RWPE1 (cell line): ENCODE data around the gene DRAXIN.

Source experiments
- CTCF ChIA-PET: fragments of 350-600 bp; sonication (Branson Sonifier 250); formaldehyde crosslinking; extraction: SDS; loops from one replicate; lab custom pipeline; 2021; lab: Yijun Ruan, JAX
- POLR2A ChIA-PET: fragments of 400-600 bp; formaldehyde crosslinking; extraction: SDS; loops from one replicate; lab custom pipeline; 2020; ENCODE audit warnings: antibody characterized with exemption; ENCODE audit not compliant: low non-redundant PET; lab: Yijun Ruan, JAX
- DNase-seq: peaks from one replicate; pipeline ENCODE4 v3.0.0; 2012; ENCODE audit warnings: low spot score
- H3K27ac ChIP-seq: fragments of 450-650 bp; 2 replicates; pipeline ENCODE4 v1.5.1; 2017
- CTCF ChIP-seq: fragments of 450-650 bp; conservative IDR thresholded peaks from 2 replicates; pipeline ENCODE4 v1.5.1; 2017; ENCODE audit warnings: low read depth, mild to moderate bottlenecking

The DRAXIN gene

GRCh38 chr1:11653861-11654136, 37.7 kb upstream of the DRAXIN start:
- no peak for TF ChIP-seq CTCF
- peak; percentile 28 for DNase-seq
- CTCF ChIA-PET = interaction anchor here (0.7 to 2.5 kb wide), 4 partner anchors 11 to 188 kb away, joined by 3 to 13 read pairs (median 6); partner anchors contain the start of gene FBXO6
- POLR2A ChIA-PET = interaction anchor here (0.6 kb wide), 2 partner anchors 9 to 152 kb away, joined by 3 to 9 read pairs; no protein-coding TSS in a partner anchor
- peak overlapping the region; percentile 97 for H3K27ac ChIP-seq

- TF ChIP-seq CTCF = no peak
- ChIA-PET POLR2A (interaction anchor here (0.6 kb wide), 1 partner anchor 153 kb away, joined by 3 read pairs; no protein-coding TSS in a partner anchor), CTCF (interaction anchor here (0.6 to 2.5 kb wide), 5 partner anchors 8 to 189 kb away, joined by 3 to 13 read pairs (median 4); partner anchors contain the start of gene FBXO6)
- DNase-seq = peak; percentile 73
- peak within 1 kb of the TSS; percentile 97 for H3K27ac ChIP-seq
Measured at GRCh38 chr1:11654137-11654938, 37.2 kb upstream of the DRAXIN start, which contains the start of the genes FBXO2 and FBXO44. Gene FBXO2, minus strand, starts transcription at chr1:11654429. Its CDS starts 89 bp downstream, at chr1:11654340. Gene FBXO44, plus strand, starts transcription at chr1:11654877. Its CDS starts 959 bp downstream, at chr1:11655836.

- no peak for DNase-seq
- ChIA-PET POLR2A (interaction anchor here (0.5 kb wide), 1 partner anchor 77 kb away, joined by 6 read pairs; no protein-coding TSS in a partner anchor), CTCF (interaction anchor here (0.6 to 2.5 kb wide), 4 partner anchors 9 to 27 kb away, joined by 4 to 9 read pairs (median 4); partner anchors contain the start of gene FBXO6)
- TF ChIP-seq CTCF = no peak
- peak overlapping the region; percentile 97 for H3K27ac ChIP-seq
Measured at GRCh38 chr1:11654939-11655808, 36.3 kb upstream of the DRAXIN start.

- ChIA-PET POLR2A (no interaction called here), CTCF (no interaction called here)
- no peak overlapping the region for H3K27ac ChIP-seq
- TF ChIP-seq CTCF = no peak
- DNase-seq = no peak
Measured at GRCh38 chr1:11657654-11658053, 33.9 kb upstream of the DRAXIN start.

GRCh38 chr1:11658542-11658941, 33.0 kb upstream of the DRAXIN start:
- ChIA-PET CTCF (no interaction called here), POLR2A (interaction anchor here (0.7 kb wide), 1 partner anchor 11 kb away, joined by 3 read pairs; no protein-coding TSS in a partner anchor)
- TF ChIP-seq CTCF = no peak
- no peak overlapping the region for H3K27ac ChIP-seq
- DNase-seq = no peak

GRCh38 chr1:11659748-11660147, 31.8 kb upstream of the DRAXIN start:
- CTCF ChIA-PET = no interaction called here
- no peak overlapping the region for H3K27ac ChIP-seq
- no peak for TF ChIP-seq CTCF
- no peak for DNase-seq
- POLR2A ChIA-PET = no interaction called here
